Neutrophil (primary cell): ENCODE measurements around the gene FAM216B.

Experiments
- H3K27ac ChIP-seq: fragments of 200-600 bp; sonication (generic); 2 replicates; pipeline ENCODE4 v1.5.1; 2016; ENCODE audit warnings: mild to moderate bottlenecking, moderate library complexity
- H3K27me3 ChIP-seq: fragments of 200-600 bp; sonication (generic); 2 replicates; pipeline ENCODE4 v1.6.0; 2016; ENCODE audit warnings: mild to moderate bottlenecking
- H3K36me3 ChIP-seq: fragments of 200-600 bp; sonication (generic); 2 replicates; pipeline ENCODE4 v1.5.1; 2017
- H3K4me1 ChIP-seq, 2 experiments: fragments of 200-600 bp in 1 of 2; sonication (generic) in 1 of 2; 1 replicate in 1 of 2; 2 replicates in 1 of 2; pipeline versions ENCODE4 v1.5.1 to v1.6.1; 2013 to 2016; ENCODE audit warnings: low read depth in 1 of 2, low read length in 1 of 2, mild to moderate bottlenecking in 1 of 2, moderate library complexity in 1 of 2; ENCODE audit not compliant: control insufficient read depth in 1 of 2, insufficient read depth in 1 of 2
- H3K4me3 ChIP-seq, 2 experiments: fragments of 200-600 bp in 1 of 2; sonication (generic) in 1 of 2; 1 replicate in 1 of 2; 2 replicates in 1 of 2; pipeline ENCODE4 v1.5.1; 2013 to 2016; ENCODE audit warnings: low read depth in 1 of 2, low read length in 1 of 2, mild to moderate bottlenecking in 1 of 2, moderate library complexity in 1 of 2
- H3K9me3 ChIP-seq: fragments of 200-600 bp; sonication (generic); 2 replicates; pipeline ENCODE4 v1.5.1; 2016
- TF ChIP-seq, protein P1 (sequence below): fragments of 200-600 bp; sonication (generic); IDR thresholded peaks from 2 replicates; pipeline ENCODE4 v1.5.1; 2016; ENCODE audit warnings: antibody characterized with exemption

FAM216B gene

GRCh38 chr13:42780044-42780443, 1.3 kb upstream of the FAM216B start:
- no peak overlapping the region for H3K27ac ChIP-seq
- H3K4me3 ChIP-seq = no peak overlapping the region
- peaks cover 0 to 3% of the 10 kb centered on the region in 2 experiments for H3K4me1 ChIP-seq
- H3K36me3 ChIP-seq = no peaks in the 10 kb centered on the region
- TF ChIP-seq, protein P1, sequence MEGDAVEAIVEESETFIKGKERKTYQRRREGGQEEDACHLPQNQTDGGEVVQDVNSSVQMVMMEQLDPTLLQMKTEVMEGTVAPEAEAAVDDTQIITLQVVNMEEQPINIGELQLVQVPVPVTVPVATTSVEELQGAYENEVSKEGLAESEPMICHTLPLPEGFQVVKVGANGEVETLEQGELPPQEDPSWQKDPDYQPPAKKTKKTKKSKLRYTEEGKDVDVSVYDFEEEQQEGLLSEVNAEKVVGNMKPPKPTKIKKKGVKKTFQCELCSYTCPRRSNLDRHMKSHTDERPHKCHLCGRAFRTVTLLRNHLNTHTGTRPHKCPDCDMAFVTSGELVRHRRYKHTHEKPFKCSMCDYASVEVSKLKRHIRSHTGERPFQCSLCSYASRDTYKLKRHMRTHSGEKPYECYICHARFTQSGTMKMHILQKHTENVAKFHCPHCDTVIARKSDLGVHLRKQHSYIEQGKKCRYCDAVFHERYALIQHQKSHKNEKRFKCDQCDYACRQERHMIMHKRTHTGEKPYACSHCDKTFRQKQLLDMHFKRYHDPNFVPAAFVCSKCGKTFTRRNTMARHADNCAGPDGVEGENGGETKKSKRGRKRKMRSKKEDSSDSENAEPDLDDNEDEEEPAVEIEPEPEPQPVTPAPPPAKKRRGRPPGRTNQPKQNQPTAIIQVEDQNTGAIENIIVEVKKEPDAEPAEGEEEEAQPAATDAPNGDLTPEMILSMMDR = no peak
- no peaks in the 10 kb centered on the region for H3K27me3 ChIP-seq
- no peaks in the 10 kb centered on the region for H3K9me3 ChIP-seq

GRCh38 chr13:42786715-42787114, 5.3 kb downstream of the FAM216B start:
- Histone ChIP-seq H3K36me3 (no peaks in the 10 kb centered on the region), H3K9me3 (no peaks in the 10 kb centered on the region), H3K4me3 (no peak overlapping the region), H3K27ac (no peak overlapping the region), H3K27me3 (no peaks in the 10 kb centered on the region), H3K4me1 (no peaks in the 10 kb centered on the region)
- TF ChIP-seq, protein P1 = no peak

DNA sequence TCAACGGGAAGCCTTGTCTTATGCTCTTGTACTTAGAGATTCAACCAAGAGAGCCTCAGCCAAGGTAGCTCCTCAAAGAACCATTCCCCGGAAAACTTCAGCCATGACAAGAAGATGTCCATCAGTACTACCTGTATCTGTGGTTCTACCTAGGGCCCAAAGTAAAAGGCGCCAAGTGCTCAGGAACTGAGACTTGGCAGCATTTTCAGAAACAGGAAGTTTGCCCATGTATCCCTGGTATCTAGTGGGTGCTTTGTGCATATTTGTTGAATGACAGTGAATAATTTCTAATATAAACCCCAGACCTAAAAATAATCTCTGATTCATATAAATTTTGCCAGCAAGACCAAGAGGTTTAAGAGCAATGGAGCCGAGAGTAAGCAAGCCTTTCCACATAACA, 7.2 kb downstream of the FAM216B start:
- H3K36me3 ChIP-seq = no peaks in the 10 kb centered on the region
- no peak overlapping the region for H3K4me3 ChIP-seq

GRCh38 chr13:42792154-42792553, 10.8 kb downstream of the FAM216B start:
- no peaks in the 10 kb centered on the region for H3K9me3 ChIP-seq
- no peaks in the 10 kb centered on the region for H3K4me1 ChIP-seq
- no peak overlapping the region for H3K27ac ChIP-seq
- H3K36me3 ChIP-seq = no peaks in the 10 kb centered on the region
- H3K27me3 ChIP-seq = no peaks in the 10 kb centered on the region
- TF ChIP-seq, protein P1 = no peak
- H3K4me3 ChIP-seq = no peak overlapping the region

More for the DNA sequence above, 7.2 kb downstream of the FAM216B start:
- Histone ChIP-seq H3K9me3 (no peaks in the 10 kb centered on the region), H3K27me3 (no peaks in the 10 kb centered on the region), H3K27ac (no peak overlapping the region), H3K4me1 (no peaks in the 10 kb centered on the region)
- TF ChIP-seq, protein P1 = no peak

- no peak overlapping the region for H3K27ac ChIP-seq
- H3K9me3 ChIP-seq = no peaks in the 10 kb centered on the region
- no peaks in the 10 kb centered on the region for H3K4me1 ChIP-seq
- no peaks in the 10 kb centered on the region for H3K27me3 ChIP-seq
- no peak overlapping the region for H3K4me3 ChIP-seq
- no peaks in the 10 kb centered on the region for H3K36me3 ChIP-seq
- TF ChIP-seq, protein P1 = no peak
These were observed 13.3 kb downstream of the FAM216B start for GRCh38 chr13:42794577-42795275.
